K562 (cell line): Measurements from ENCODE around the gene FOXI1. TPM values are rescaled to one million over a fixed set of nuclear protein-coding genes. Genes with fewer than 3 reads are reported as not detected.

ENCODE experiments used
- HIVEP1 ChIP-seq: fragments of 250-450 bp; sonication (Bioruptor Pico); IDR thresholded peaks from 2 replicates; pipeline ENCODE4 v1.4.0; 2020; ENCODE audit warnings: mild to moderate bottlenecking
- KHSRP ChIP-seq: fragments of 450-650 bp; IDR thresholded peaks from 2 replicates; pipeline ENCODE4 v1.6.1; 2017
- PHB2 ChIP-seq: fragments of 450-650 bp; IDR thresholded peaks from 2 replicates; pipeline ENCODE4 v1.6.1; 2017; ENCODE audit warnings: low read depth
- SMARCA4 ChIP-seq: fragments of 450-650 bp; IDR thresholded peaks from 2 replicates; pipeline ENCODE4 v1.6.1; 2016
- ZKSCAN8 ChIP-seq: fragments of 200-800 bp; sonication (Bioruptor generic); IDR thresholded peaks from 2 replicates; pipeline ENCODE4 v1.6.1; 2016; ENCODE audit warnings: missing genetic modification characterization, missing compliant biosample characterization
- polyA plus RNA-seq, 8 experiments: library from polyadenylated mRNA; depleted of rRNA in 4 of 8; stranded (reverse) in 5 of 8; unstranded in 3 of 8; fragments of >200 nt; fragmentation: Nextera tagmentation in 2 of 8; fragmentation: Illumina TruSeq in 1 of 8; extraction: Ambion mirVana in 2 of 8; extraction: Trizol in 1 of 8; gene quantifications; 2 replicates each; pipeline versions ENCODE4 v1.2.1 to v1.2.3, GENCODE V29; 2011 to 2014; ENCODE audit warnings: inconsistent platforms in 1 of 8, missing spikeins in 1 of 8
- total RNA-seq, 7 experiments: library from RNA; depleted of rRNA in 6 of 7; stranded (reverse); fragments of >200 nt in 6 of 7; fragmentation: Illumina TruSeq in 2 of 7; extraction: Trizol in 2 of 7; gene quantifications; 2 replicates each; pipeline versions ENCODE4 v1.2.1 to v1.2.3, GENCODE V29; 2011 to 2021; ENCODE audit warnings: low replicate concordance in 1 of 7
- TF ChIP-seq, protein P1 (sequence below), 2 experiments: fragments of 450-650 bp in 1 of 2; sonication (generic) in 1 of 2; formaldehyde crosslinking in 1 of 2; IDR thresholded peaks; 2 replicates each; pipeline versions ENCODE4 v1.7.1 to v1.9.0; 2016 to 2022; ENCODE audit warnings: inconsistent platforms in 1 of 2, mild to moderate bottlenecking in 1 of 2, missing genetic modification reagents in 1 of 2
- TF ChIP-seq, protein P2 (sequence below): sonication (generic); formaldehyde crosslinking; IDR thresholded peaks from 2 replicates; pipeline ENCODE4 v1.8.1; 2023; ENCODE audit warnings: mild to moderate bottlenecking, missing genetic modification reagents
- TF ChIP-seq, protein P3 (sequence below): fragments of 450-650 bp; conservative IDR thresholded peaks from 2 replicates; pipeline ENCODE4 v1.6.1; 2016; ENCODE audit warnings: missing genetic modification characterization, low read depth, mild to moderate bottlenecking, control low read depth, missing compliant biosample characterization

The FOXI1 gene
- total and polyA plus RNA-seq, 9 of the 15 experiments (the other 6 are each of a cell fraction or from before 2014, with no cell fraction given): not detected

DNA sequence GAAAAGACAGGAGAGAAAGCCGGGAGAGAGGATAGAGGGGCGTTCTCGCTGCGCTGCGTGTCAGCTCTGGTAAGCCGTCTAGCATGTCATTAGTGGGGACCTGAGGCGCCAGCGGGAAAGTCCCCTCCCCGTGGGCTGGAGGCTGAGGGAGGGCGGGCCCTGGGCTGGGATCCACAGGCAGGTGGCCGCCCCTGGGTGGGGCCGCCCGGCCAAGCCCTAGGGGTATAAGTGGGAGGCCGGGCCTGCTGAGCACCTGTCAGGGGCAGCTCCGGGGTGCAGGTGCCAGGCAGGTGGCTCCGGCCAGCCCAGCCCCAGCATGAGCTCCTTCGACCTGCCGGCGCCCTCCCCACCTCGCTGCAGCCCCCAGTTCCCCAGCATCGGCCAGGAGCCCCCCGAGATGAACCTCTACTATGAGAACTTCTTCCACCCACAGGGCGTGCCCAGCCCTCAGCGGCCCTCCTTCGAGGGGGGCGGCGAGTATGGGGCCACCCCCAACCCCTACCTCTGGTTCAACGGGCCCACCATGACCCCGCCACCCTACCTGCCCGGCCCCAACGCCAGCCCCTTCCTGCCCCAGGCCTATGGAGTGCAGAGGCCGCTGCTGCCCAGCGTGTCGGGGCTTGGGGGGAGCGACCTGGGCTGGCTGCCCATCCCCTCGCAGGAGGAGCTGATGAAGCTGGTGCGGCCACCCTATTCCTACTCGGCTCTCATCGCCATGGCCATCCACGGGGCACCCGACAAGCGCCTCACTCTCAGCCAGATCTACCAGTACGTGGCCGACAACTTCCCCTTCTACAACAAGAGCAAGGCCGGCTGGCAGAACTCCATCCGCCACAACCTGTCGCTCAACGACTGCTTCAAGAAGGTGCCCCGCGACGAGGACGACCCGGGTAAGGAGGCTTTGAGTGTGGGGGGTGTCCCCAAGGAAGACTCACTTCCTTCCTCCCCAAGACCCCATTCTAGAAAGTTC lies at the start of gene FOXI1 (continued):
- TF ChIP-seq, protein P1, sequence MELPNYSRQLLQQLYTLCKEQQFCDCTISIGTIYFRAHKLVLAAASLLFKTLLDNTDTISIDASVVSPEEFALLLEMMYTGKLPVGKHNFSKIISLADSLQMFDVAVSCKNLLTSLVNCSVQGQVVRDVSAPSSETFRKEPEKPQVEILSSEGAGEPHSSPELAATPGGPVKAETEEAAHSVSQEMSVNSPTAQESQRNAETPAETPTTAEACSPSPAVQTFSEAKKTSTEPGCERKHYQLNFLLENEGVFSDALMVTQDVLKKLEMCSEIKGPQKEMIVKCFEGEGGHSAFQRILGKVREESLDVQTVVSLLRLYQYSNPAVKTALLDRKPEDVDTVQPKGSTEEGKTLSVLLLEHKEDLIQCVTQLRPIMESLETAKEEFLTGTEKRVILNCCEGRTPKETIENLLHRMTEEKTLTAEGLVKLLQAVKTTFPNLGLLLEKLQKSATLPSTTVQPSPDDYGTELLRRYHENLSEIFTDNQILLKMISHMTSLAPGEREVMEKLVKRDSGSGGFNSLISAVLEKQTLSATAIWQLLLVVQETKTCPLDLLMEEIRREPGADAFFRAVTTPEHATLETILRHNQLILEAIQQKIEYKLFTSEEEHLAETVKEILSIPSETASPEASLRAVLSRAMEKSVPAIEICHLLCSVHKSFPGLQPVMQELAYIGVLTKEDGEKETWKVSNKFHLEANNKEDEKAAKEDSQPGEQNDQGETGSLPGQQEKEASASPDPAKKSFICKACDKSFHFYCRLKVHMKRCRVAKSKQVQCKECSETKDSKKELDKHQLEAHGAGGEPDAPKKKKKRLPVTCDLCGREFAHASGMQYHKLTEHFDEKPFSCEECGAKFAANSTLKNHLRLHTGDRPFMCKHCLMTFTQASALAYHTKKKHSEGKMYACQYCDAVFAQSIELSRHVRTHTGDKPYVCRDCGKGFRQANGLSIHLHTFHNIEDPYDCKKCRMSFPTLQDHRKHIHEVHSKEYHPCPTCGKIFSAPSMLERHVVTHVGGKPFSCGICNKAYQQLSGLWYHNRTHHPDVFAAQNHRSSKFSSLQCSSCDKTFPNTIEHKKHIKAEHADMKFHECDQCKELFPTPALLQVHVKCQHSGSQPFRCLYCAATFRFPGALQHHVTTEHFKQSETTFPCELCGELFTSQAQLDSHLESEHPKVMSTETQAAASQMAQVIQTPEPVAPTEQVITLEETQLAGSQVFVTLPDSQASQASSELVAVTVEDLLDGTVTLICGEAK (IDR thresholded peaks at IDR 0.05): no peak
- TF ChIP-seq, protein P1 (CRISPR knock-in tag; IDR thresholded peaks at IDR 0.05): no peak
- TF ChIP-seq PHB2: no peak
- no peak for TF ChIP-seq KHSRP
- TF ChIP-seq, protein P2, sequence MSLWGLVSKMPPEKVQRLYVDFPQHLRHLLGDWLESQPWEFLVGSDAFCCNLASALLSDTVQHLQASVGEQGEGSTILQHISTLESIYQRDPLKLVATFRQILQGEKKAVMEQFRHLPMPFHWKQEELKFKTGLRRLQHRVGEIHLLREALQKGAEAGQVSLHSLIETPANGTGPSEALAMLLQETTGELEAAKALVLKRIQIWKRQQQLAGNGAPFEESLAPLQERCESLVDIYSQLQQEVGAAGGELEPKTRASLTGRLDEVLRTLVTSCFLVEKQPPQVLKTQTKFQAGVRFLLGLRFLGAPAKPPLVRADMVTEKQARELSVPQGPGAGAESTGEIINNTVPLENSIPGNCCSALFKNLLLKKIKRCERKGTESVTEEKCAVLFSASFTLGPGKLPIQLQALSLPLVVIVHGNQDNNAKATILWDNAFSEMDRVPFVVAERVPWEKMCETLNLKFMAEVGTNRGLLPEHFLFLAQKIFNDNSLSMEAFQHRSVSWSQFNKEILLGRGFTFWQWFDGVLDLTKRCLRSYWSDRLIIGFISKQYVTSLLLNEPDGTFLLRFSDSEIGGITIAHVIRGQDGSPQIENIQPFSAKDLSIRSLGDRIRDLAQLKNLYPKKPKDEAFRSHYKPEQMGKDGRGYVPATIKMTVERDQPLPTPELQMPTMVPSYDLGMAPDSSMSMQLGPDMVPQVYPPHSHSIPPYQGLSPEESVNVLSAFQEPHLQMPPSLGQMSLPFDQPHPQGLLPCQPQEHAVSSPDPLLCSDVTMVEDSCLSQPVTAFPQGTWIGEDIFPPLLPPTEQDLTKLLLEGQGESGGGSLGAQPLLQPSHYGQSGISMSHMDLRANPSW (CRISPR knock-in tag): no peak
- TF ChIP-seq SMARCA4: no peak
- TF ChIP-seq HIVEP1 (CRISPR knock-in tag): no peak
- TF ChIP-seq ZKSCAN8: no peak
- TF ChIP-seq, protein P3, sequence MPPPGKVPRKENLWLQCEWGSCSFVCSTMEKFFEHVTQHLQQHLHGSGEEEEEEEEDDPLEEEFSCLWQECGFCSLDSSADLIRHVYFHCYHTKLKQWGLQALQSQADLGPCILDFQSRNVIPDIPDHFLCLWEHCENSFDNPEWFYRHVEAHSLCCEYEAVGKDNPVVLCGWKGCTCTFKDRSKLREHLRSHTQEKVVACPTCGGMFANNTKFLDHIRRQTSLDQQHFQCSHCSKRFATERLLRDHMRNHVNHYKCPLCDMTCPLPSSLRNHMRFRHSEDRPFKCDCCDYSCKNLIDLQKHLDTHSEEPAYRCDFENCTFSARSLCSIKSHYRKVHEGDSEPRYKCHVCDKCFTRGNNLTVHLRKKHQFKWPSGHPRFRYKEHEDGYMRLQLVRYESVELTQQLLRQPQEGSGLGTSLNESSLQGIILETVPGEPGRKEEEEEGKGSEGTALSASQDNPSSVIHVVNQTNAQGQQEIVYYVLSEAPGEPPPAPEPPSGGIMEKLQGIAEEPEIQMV (tag): no peak
